ENCODE data around the gene PPP3CA.

GRCh38 chr4:101328063-101328602 lies 19.2 kb downstream of the PPP3CA start:
- TF ChIP-seq CTCF (optimal IDR thresholded peaks at IDR 0.05 in 1 of 3, IDR thresholded peaks at IDR 0.05 in 1 of 3, conservative IDR thresholded peaks at IDR 0.05 in 1 of 3; ENCODE audit: extremely low read depth in 1 of 3, insufficient read depth in 2 of 3, low read length in 3 of 3) (no peak), EZH2 (IDR thresholded peaks at IDR 0.05; ENCODE audit: low read length) (no peak)
